Stimulated activated CD4-positive, alpha-beta T cell treated with anti-CD3 and anti-CD28 coated beads, Interleukin-1b, Interleukin-23, amount 100 ng/mL, for 4 hours (primary cell): ENCODE results near the gene ARHGEF7.

ENCODE experiments used
- DNase-seq, 2 donors: peaks; one replicate each; pipeline ENCODE4 v3.0.0-alpha.2; 2020; ENCODE audit warnings: low read depth in 2 of 2

The ARHGEF7 gene

DNA sequence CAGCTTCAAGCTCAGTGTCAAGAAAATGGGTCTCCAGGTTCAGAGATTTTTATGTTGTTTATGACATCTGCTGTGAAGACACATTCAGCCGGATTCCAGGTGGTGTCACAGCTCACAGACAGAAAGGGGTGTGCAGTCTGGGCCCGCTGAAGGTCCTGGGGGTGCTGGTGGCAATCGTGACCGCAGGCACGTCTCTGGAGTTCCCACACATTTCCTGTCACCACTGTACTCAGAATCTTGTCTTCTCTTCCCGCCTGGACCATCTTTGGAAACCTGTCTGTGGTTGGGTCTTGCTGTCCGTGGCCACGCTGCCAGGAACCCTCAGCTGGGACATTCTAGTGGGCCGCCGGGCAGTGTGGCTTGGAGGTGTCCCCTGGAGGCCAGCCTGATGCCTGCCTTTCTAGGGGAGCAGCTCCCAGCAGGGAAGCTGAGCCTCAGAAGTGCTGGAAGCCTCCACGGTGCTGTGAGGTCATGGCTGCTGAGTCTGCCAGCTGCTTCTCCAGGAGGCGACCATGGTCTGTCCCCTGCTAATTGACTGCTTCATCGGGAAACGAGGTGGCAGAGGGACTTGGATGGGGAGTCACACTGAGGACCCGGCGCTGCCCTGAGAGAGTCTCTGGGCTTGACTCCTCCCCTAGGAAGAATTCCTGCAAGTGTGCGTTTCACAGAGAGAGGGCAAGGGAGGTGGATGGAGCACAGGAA, 209.0 kb downstream of the ARHGEF7 start:
- DNase-seq: no peak

DNA sequence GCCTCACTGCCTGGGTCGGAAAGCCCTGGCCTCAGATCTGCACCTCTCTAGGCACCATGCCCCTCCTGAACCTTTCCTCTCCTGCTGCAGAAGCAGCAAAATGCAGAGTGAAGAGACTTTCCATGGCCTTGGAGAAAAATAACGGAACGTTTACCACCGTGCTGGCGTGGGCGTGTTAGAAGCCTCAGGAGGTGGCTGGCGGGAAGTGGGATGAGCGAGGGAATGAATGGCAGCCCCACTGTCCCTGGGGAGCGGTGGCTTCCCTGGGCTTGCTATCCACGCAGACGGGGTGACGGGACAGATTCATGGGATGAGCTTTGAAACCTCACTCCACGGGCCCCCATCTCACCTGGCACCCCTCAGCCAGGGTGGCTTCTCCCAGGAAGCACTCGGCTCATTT, 209.6 kb downstream of the ARHGEF7 start:
- no peak for DNase-seq

DNA sequence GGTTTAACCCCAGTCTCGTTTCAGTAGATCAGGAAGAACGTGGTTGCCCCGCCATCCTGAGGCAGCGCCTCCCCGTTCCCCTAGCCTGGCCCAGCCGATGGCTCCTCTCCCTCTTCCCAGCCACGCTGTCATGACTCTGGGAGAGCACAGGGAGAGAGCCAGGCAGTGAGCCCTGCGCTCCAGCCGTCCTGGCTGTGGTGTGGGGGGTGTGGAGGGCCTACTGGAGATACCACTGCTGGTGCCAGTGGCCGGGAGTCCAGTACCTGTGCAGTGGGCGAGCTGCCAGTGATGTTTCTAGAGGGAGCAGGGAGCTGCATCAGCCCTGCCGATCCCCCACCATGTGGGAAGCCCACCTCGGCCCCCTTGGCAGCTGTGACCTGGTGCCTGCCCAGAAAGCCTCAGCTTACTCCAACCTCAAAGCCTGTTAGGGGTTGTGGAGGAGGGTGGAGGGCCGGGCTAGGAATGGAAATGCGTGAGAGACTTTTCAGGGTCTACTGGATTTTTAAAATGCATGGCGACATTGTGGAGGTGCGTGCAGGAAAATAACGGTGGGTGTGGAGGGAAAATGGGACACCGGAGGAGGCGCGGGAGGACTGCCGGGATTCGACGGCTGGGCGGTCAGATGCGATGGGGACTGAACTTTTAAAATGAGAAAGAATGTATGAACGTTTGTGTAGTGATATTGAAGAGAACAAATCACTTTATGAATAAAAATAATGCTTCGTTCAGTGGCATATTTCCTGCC, 210.2 kb downstream of the ARHGEF7 start:
- DNase-seq: no peak

DNA sequence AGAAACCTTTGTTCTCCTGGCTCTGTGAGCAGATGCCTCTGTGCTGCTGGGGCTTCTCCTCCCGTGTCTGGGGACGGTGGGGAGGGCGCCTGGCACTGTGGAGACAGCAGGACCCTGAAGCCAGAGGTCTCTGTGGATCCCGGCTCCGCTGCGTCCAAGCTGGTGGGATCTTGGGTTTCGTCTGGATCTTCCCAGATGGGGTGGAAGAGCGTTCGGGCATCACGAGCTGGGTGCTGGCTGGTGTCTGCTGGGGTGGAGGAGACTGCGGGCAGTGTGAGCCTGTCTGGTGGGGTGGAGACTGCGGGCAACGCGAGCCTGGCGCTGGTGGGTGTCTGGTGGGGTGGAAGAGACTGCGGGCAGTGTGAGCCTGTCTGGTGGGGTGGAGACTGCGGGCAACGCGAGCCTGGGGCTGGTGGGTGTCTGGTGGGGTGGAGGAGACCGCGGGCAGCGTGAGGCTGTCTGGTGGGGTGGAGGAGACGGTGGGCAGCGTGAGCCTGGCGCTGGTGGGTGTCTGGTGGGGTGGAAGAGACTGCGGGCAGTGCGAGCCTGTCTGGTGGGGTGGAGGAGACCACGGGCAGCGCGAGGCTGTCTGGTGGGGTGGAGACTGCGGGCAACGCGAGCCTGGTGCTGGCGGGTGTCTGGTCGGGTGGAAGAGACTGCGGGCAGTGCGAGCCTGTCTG, 211.0 kb downstream of the ARHGEF7 start:
- DNase-seq: no peak

DNA sequence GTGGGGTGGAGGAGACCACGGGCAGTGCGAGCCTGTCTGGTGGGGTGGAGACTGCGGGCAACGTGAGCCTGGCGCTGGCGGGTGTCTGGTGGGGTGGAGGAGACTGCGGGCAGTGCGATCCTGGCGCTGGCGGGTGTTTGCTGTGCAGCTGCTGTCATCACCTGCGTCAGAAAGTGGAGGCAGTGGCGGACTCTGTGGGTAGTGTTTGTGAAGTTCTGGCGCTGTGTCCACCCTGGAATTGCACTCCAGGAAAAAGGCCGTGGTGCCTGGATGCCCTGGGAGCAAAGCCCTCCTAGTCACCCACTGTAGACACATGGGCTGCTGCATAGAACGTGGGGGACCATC, 211.5 kb downstream of the ARHGEF7 start:
- DNase-seq: no peak

DNA sequence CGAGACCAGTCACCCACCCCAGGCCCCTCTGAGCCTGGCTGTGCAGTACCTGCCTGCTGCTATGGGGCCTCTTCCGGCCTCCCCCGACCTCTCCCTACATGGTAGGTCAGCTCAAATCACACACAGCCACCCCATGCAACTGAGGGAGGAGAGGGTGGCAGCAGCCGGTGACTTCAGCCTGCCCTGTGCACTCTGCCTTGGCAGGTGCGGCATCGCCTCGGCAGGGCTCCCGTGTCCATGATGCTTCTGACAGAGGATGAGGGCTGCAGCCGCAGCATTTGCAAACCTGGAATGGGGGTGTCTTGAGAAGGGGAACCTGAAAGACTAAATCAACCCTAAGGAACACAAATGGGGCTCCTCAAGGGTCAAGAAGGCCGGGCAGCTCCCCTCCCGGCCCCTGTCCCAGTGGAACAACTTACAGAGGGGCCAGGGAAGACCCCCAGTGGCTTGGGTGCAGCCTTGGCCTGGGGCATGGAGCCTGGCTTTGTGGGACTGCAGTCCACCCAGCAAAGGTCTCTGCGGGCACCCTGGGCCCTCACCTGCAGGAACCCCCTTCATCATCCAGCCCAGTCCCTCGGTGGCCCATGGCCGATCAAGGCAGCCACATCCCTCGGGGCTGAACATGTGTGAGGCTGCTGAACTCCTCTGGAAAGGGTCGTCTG, 212.0 kb downstream of the ARHGEF7 start:
- no peak for DNase-seq

DNA sequence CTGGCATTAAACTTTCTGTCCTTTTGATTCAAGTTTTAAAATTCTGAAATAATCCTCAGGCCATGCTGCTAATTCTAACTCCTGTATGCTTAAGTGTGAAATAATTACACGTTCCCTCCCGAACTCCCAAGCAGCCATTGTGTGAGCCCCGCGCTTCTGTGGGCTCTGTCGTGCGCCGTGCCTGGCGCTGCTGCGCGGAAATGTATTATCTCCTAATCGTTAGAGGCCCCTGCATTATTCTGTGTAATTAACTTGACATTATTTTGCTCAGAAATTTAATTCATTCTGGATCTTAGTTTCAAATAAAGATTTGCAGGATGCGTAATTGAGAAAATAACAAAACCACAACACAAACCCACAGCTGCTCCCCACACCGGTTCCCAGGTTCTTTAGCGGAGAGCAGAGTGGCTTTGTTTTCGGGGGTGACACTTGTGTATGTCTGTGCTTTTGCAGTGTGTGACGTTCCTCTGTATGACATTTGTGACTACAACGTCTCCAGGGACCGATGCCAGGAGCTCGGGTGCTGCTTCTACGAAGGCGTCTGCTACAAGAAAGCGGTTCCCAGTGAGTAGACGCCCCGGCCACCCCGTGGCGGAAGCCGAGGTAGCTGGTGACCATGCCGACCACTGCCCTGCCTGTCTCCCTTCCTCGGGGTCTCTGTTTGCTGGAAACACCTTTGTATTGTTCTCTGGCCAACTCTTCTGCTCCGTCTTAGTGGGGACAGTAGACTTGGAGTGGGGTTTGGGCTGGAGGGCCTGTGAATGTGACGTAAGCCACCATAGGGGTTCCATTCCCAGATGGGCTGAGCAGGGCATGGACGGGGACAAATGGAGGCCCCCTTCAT, 212.8 kb downstream of the ARHGEF7 start:
- no peak for DNase-seq

DNA sequence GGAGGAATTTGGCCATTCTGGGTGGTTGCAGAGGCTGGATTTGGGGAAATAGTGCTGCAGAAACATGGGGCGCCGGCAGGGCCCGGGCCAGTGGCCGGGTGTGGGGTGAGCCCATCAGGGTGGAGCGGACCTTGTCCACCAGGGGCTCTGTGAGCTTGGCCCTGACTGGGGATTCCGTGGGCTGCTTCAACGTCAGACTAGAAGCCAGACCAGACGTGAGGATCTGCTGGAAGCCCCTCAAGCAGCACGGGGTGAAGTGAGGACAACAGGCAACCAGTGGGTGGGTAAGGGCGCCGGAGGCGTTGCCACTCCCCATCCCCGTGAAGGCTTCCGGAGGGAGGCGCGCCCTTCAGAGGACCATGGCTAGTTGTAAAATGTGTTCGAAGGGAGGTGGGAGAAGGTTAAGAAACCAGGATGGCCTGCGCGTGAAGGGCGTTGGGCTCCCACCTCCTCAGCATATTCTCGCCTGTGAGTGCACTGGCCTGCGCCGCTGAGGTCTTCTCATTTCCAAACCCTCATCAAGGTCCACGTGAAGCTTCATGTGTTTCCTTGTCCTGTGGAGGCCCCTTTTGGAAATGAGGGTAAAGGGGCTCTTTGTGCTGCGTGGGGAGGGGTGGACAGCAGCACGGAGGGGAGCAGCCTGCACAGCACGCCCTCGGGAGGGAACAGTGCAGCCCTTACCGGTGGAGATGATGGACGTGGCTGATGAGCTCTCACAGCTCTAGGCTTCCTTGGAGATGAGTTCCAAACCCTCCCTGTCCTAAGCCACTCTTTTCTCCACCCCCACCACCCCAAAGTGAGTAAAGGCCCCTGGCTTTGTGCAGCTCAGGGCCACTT, 213.7 kb downstream of the ARHGEF7 start:
- DNase-seq: no peak

DNA sequence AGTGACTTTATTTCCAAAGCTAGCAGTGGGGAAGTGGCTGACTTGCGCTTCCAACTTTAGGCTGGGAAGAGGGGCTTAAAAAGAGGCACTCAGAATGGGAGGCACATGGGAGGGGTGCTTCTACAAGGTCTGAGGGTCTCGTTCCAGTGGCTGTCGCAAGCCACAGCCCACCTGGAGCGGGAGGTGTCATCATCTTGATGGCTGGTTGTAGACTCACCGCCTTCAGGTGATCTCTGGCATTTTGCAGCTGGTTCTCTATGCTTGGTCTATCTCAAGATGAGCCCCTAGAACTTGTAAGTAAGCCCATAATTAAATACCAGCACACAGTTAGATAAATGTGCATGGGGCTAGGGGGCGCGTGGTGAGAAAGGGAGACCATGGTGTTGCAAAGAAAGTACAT, 214.5 kb downstream of the ARHGEF7 start:
- DNase-seq: no peak

DNA sequence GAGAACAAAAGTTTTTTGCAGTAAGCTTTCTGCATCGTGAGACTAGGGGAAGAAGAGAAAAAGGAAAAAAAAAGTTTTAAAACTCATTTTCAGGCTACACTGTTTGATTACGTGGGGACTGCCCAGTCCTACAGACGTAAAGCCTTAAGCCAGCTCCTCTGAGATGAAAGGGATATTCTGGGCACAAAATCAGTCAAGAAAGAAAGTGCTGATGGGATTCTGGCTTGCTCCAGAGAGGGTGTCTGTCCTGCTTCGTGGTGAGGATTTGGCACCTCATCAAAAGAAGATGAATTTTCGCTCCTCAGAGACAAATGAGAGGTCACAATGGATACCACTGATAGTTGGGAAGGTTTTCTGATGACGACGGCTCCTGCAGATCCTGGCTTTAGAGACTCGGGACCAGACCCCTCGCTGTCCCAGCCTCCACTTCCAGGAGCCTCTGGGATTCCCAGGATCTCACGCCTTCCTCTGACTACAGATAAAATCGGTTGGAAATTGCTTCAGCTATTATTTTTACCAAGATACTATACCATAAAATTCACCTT, 215.0 kb downstream of the ARHGEF7 start:
- no peak for DNase-seq

DNA sequence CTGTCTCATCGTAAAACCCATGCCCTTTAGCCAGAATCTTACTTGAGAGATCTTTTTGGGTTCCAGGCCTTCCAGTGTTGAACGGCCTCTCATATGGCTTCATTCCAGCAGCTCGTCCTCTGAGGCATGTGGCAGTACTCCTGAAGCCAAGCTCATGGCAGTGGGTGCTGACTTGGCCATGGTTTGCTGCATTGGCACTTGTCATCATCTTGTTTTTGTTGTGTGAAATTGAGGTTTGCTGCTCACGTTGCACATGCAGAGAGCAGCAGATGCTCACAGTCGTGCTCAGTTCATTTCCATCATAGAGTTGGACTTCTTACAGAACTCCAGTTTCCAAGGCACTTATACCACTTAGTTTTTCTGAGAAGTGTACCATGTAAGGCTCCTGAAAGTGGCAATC, 220.2 kb downstream of the ARHGEF7 start:
- DNase-seq: no peak

DNA sequence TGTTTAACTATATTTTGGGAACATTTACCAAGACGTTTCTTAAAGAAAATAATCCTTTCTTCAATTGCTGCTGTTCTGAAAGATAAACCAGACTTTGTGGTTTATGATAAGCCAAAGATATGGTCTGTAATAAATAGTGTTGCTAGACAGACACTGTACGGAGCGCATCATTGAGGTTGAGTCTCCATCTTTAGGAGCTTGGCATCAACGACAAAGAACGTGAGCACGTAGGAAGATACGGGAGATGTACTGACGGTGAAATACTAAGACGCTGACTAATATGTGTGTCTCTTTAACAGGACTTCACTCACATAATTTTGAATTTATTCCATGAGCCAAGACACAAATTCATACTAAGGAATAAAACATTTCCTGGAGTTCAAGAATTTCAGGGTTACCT, 221.6 kb downstream of the ARHGEF7 start:
- no peak for DNase-seq

DNA sequence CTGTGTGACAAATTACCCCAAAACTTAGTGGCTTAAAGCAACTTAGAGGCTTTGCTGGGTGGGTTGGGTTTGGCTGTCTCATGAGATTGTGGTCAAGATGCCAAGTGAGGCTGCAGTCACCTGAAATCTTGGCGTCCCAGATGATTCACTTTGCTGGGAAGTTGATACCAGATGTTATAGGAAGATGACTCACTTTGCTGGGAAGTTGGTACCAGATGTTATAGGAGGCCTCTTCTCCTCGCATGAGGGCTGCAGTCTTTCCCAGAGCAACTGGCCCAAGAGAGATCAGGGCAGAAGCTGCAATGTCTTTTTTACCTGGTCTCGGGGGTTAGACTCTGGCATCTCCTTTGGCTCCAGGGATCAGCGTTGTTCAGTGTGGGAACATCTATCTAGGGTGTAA, 222.1 kb downstream of the ARHGEF7 start:
- no peak for DNase-seq

DNA sequence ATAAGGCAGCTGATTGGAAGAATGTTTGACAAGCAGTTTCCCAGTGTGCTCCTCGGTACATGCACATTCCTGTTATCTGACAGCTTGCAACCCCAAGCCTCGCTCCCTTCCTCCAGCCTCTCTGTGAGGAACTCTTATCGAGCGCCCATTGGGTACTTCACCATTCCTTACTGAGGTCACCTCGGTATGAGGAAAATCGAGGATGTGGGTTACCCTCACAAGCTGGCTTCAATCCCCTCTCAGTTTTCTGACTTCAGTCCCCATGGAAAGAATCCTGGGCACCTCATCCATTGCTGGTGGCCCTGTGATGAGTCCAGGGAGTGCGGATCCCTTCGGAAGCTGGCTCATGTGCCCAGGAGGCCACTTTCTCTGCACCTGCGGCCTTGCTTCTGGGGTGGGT, 222.6 kb downstream of the ARHGEF7 start:
- DNase-seq: no peak

DNA sequence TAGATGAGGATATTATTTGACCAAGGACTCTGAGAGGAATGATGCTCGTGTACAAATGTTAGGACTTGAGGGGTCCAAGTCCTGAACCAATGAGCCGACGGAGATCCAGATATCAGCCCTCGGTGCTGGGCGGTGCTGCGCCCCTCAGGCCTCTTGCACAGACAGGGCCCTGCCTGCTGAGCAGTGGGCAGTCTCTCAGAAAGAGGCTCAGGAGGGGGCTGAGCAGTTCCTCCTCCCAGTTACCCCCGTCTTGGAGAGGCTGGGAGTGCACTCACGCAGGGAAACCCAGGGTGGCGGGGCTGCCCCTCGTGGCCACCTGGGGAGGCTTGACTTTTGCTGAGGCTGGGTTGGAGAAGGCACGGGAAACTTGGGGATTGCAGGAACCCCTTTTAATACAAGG, 223.7 kb downstream of the ARHGEF7 start:
- no peak for DNase-seq

DNA sequence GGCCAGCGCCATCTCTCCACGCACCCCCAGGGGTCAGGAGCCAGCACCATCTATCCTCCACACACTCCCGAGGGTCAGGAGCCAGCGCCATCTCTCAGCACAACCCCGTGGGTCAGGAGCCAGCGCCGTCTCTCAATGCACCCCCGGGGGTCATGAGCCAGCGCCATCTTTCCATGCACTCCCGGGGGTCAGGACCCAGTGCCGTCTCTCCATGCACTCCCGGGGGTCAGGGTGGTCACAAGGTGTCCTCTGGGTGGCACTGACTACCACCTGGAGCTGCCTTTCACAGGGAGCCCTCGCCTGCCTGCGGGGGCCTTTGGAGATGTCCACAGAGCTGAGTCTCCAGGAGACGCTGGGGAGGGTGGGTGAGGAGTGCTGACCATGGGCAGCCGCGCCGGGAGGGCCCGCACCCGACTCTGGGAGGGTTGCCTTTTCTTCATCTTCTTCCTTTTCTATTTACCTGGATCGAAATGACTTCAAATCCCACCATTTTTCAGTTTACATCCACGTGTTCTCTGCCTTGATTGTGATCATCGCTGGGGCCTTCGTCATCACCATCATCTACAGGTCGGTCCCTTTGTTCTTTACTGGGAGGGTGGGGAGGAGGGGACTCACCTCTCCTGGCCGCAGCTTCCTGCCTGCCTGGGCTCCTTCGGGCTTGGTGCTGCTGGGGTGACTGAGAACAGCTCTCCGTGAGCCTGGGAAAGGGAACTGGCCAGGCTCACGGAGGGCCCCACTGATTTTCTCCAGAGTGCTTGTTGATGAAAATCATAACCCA, 224.4 kb downstream of the ARHGEF7 start:
- no peak for DNase-seq

DNA sequence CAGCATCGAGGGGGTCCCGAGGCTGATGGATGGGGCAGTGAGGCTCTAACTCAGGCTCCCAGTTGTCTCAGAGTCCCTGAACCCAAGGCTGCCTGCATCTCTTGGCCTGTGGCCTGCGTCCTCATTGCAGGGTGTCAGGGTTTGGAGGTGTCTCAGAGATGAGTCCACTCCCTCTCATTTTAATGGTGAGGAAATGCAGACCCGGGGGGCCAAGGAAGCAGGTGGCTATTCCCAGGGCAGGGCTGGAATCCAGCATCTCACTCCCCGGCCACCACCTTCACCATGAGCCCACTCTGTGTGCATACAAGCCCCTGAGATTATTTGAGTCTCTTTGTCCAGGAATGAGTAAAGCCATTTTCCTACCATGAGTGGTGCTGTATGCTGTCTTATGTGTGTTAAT, 226.8 kb downstream of the ARHGEF7 start:
- DNase-seq: no peak

DNA sequence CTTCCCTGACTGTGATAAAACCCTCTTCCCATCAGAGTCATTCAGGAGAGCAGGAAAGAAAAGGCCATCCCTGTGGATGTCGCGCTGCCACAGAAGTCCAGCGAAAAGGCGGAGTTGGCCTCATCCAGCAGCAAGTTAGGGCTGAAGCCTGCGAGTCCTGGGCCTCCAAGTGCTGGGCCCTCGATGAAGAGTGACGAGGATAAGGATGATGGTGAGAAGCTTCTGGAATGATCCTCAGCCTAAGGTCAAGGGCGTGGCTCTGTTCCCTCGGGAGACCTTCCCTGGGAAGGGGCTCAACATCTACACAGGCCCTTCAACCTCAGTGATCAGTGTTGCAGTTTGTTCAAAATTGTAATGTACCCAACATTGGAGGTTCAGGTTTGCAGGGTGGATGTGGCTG, 227.6 kb downstream of the ARHGEF7 start:
- DNase-seq: no peak

DNA sequence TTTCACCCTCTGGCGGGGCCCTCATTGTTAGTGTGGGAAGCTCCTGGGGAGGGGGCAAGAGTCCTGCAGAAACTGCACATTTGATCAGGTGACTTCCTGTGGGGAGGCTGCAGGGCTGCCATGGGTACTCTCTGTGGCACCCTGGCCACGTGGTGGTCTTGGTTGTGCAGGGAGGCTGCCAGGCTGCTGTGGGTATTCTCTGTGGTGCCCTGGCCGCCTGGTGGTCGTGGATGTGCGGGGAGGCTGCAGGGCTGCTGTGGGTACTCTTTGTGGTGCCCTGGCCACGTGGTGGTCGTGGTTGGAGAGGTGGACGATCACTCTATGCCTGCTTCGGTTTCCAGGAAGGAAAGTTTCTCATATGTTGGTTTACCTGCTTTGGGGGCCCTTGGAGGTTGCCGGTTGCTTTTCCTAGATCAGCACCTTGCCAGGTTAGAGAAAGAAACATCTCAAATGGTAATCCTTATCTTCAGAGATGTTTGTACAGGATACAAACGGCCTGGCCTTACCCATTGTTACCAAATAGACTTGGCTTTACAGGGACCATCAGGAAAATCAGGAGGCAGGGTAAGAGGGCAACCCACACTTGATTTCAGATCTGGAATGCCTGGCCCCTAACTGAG, 228.2 kb downstream of the ARHGEF7 start:
- DNase-seq: no peak
